Measurements from ENCODE around the gene CPEB4. TPM values are rescaled to one million over a fixed set of nuclear protein-coding genes. Genes with fewer than 3 reads are reported as not detected.

CPEB4 gene
- total and polyA plus RNA-seq, 9 of the 15 experiments (the other 6 are each of a cell fraction or from before 2014, with no cell fraction given) = 7.4 to 21.3 (median 12.4) TPM

DNA sequence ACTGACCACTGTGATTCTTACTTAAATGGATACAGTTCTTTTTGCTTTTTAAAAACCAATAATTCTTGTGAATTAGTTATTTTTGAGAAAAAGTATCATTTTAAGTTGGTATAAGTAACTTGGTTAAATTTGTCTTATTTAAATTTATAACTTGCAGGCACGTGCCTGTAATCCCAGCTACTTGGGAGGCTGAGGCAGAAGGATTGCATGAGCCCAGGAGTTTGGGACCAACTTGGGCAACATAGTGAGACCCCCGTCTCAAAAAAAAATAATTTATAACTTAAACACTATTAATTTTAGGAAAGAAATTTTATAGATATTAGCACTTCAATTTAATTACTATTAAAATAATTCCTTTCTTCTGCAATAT, 5.0 kb downstream of the CPEB4 start:
- no peak for FAIRE-seq
- Histone ChIP-seq H3K9me3 (replicated peaks; ENCODE audit: control insufficient read depth, insufficient read depth, low read depth, low read length) (no peaks in the 10 kb centered on the region), H2AFZ (ENCODE audit: low read depth, low read length) (no peak overlapping the region; the same call in 1 of the 2 replicates), H3K9ac (ENCODE audit: insufficient read depth in 1 of 2, low read depth in 2 of 2, low read length in 2 of 2) (peak overlapping the region in 1 of 2 experiments; percentile 70; a peak in 2 of 4 replicates), H3K27me3 (ENCODE audit: control insufficient read depth in 2 of 2, insufficient read depth in 2 of 2, low read length in 2 of 2) (no peaks in the 10 kb centered on the region), H3K36me3 (ENCODE audit: control insufficient read depth, insufficient read depth, low read length) (peaks cover 3% of the 10 kb centered on the region; the same call in 2 of the 3 replicates), H3K4me2 (ENCODE audit: insufficient read depth, low read length) (peak overlapping the region; percentile 66), H4K20me1 (replicated peaks; ENCODE audit: control insufficient read depth, insufficient read depth, low read length) (no peaks in the 10 kb centered on the region), H3K9me1 (ENCODE audit: control insufficient read depth, insufficient read depth, low read length) (no peaks in the 10 kb centered on the region), H3K4me1 (replicated peaks in 1 of 2; ENCODE audit: control insufficient read depth in 2 of 2, insufficient read depth in 2 of 2, low read length in 2 of 2) (peaks cover 8 to 12% of the 10 kb centered on the region in 2 experiments), H3K4me3 (peak overlapping the region; percentile 52; the same call in 1 of the 2 replicates), H3K27ac (ENCODE audit: extremely low read depth, low read depth, low read length) (peak overlapping the region; percentile 69; the same call in 2 of the 3 replicates), H3K79me2 (ENCODE audit: control insufficient read depth, insufficient read depth, low read length) (peaks cover 99% of the 10 kb centered on the region)
- DNase-seq (ENCODE audit: extremely low read depth in 1 of 4, low spot score in 3 of 4) = no peak
- 10% methylated on average over 2 of the region's 2 CpGs for WGBS (ENCODE audit: insufficient coverage, low coverage, missing lambda C conversion rate)
- ChIA-PET CTCF (ENCODE audit: low intra/inter-chr PET ratio) (no interaction called here), POLR2A (interaction anchor here (0.7 to 4.8 kb wide), 12 partner anchors 8 to 277 kb away, joined by 3 to 30 read pairs (median 4); partner anchors contain the start of gene BOD1)
- ATAC-seq = no peak
- intact Hi-C loops (cut with micrococcal nuclease) = no loop called here
- no TSS peak for BruUV-seq (replicated peaks)
- in situ Hi-C loops (cut with MboI) = no loop called here
- peak; percentile 5; the same call in 1 of the 2 replicates for TF ChIP-seq RBFOX2 (IDR thresholded peaks at IDR 0.05; ENCODE audit: low read depth, low read length)
- no peak for TF ChIP-seq PHTF2 (CRISPR knock-in tag; IDR thresholded peaks at IDR 0.05)
- TF ChIP-seq, protein P1, sequence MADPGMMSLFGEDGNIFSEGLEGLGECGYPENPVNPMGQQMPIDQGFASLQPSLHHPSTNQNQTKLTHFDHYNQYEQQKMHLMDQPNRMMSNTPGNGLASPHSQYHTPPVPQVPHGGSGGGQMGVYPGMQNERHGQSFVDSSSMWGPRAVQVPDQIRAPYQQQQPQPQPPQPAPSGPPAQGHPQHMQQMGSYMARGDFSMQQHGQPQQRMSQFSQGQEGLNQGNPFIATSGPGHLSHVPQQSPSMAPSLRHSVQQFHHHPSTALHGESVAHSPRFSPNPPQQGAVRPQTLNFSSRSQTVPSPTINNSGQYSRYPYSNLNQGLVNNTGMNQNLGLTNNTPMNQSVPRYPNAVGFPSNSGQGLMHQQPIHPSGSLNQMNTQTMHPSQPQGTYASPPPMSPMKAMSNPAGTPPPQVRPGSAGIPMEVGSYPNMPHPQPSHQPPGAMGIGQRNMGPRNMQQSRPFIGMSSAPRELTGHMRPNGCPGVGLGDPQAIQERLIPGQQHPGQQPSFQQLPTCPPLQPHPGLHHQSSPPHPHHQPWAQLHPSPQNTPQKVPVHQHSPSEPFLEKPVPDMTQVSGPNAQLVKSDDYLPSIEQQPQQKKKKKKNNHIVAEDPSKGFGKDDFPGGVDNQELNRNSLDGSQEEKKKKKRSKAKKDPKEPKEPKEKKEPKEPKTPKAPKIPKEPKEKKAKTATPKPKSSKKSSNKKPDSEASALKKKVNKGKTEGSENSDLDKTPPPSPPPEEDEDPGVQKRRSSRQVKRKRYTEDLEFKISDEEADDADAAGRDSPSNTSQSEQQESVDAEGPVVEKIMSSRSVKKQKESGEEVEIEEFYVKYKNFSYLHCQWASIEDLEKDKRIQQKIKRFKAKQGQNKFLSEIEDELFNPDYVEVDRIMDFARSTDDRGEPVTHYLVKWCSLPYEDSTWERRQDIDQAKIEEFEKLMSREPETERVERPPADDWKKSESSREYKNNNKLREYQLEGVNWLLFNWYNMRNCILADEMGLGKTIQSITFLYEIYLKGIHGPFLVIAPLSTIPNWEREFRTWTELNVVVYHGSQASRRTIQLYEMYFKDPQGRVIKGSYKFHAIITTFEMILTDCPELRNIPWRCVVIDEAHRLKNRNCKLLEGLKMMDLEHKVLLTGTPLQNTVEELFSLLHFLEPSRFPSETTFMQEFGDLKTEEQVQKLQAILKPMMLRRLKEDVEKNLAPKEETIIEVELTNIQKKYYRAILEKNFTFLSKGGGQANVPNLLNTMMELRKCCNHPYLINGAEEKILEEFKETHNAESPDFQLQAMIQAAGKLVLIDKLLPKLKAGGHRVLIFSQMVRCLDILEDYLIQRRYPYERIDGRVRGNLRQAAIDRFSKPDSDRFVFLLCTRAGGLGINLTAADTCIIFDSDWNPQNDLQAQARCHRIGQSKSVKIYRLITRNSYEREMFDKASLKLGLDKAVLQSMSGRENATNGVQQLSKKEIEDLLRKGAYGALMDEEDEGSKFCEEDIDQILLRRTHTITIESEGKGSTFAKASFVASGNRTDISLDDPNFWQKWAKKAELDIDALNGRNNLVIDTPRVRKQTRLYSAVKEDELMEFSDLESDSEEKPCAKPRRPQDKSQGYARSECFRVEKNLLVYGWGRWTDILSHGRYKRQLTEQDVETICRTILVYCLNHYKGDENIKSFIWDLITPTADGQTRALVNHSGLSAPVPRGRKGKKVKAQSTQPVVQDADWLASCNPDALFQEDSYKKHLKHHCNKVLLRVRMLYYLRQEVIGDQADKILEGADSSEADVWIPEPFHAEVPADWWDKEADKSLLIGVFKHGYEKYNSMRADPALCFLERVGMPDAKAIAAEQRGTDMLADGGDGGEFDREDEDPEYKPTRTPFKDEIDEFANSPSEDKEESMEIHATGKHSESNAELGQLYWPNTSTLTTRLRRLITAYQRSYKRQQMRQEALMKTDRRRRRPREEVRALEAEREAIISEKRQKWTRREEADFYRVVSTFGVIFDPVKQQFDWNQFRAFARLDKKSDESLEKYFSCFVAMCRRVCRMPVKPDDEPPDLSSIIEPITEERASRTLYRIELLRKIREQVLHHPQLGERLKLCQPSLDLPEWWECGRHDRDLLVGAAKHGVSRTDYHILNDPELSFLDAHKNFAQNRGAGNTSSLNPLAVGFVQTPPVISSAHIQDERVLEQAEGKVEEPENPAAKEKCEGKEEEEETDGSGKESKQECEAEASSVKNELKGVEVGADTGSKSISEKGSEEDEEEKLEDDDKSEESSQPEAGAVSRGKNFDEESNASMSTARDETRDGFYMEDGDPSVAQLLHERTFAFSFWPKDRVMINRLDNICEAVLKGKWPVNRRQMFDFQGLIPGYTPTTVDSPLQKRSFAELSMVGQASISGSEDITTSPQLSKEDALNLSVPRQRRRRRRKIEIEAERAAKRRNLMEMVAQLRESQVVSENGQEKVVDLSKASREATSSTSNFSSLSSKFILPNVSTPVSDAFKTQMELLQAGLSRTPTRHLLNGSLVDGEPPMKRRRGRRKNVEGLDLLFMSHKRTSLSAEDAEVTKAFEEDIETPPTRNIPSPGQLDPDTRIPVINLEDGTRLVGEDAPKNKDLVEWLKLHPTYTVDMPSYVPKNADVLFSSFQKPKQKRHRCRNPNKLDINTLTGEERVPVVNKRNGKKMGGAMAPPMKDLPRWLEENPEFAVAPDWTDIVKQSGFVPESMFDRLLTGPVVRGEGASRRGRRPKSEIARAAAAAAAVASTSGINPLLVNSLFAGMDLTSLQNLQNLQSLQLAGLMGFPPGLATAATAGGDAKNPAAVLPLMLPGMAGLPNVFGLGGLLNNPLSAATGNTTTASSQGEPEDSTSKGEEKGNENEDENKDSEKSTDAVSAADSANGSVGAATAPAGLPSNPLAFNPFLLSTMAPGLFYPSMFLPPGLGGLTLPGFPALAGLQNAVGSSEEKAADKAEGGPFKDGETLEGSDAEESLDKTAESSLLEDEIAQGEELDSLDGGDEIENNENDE (IDR thresholded peaks at IDR 0.05; ENCODE audit: low read depth, low read length) = no peak
- peak; percentile 73; the same call in 1 of the 2 replicates for TF ChIP-seq ZNF121 (CRISPR knock-in tag; conservative IDR thresholded peaks at IDR 0.05)
- no peak for TF ChIP-seq NR2C2 (CRISPR knock-in tag; IDR thresholded peaks at IDR 0.05)
- TF ChIP-seq NR2C2 (tag; IDR thresholded peaks at IDR 0.05) = no peak
- no peak for TF ChIP-seq GABPB2 (CRISPR knock-in tag; conservative IDR thresholded peaks at IDR 0.05)
- TF ChIP-seq, protein P2, sequence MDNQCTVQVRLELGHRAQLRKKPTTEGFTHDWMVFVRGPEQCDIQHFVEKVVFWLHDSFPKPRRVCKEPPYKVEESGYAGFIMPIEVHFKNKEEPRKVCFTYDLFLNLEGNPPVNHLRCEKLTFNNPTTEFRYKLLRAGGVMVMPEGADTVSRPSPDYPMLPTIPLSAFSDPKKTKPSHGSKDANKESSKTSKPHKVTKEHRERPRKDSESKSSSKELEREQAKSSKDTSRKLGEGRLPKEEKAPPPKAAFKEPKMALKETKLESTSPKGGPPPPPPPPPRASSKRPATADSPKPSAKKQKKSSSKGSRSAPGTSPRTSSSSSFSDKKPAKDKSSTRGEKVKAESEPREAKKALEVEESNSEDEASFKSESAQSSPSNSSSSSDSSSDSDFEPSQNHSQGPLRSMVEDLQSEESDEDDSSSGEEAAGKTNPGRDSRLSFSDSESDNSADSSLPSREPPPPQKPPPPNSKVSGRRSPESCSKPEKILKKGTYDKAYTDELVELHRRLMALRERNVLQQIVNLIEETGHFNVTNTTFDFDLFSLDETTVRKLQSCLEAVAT (IDR thresholded peaks at IDR 0.05) = no peak
- no peak for TF ChIP-seq ZNF76 (CRISPR knock-in tag; IDR thresholded peaks at IDR 0.05; ENCODE audit: borderline replicate concordance)
